ENCODE data around the gene SEC31B.

DNA sequence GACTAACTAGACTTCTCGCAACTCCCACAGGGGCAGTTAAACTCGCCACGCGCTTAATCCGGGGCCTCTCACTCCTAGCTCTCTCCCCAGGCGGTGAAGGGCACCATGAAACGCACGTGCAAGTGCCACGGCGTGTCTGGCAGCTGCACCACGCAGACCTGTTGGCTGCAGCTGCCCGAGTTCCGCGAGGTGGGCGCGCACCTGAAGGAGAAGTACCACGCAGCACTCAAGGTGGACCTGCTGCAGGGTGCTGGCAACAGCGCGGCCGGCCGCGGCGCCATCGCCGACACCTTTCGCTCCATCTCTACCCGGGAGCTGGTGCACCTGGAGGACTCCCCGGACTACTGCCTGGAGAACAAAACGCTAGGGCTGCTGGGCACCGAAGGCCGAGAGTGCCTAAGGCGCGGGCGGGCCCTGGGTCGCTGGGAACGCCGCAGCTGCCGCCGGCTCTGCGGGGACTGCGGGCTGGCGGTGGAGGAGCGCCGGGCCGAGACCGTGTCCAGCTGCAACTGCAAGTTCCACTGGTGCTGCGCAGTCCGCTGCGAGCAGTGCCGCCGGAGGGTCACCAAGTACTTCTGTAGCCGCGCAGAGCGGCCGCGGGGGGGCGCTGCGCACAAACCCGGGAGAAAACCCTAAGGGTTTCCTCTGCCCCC lies 37.4 kb downstream of the SEC31B start:
- TF ChIP-seq POLR2AphosphoS5 (IDR thresholded peaks at IDR 0.05; ENCODE audit: low read depth) (peak; percentile 40), JUNB (IDR thresholded peaks at IDR 0.05; ENCODE audit: unreplicated experiment) (no peak), EZH2 (IDR thresholded peaks at IDR 0.05; ENCODE audit: low read depth, unreplicated experiment) (no peak), EZH2phosphoT487 (IDR thresholded peaks at IDR 0.05; ENCODE audit: unreplicated experiment) (no peak), CREB1 (CRISPR knock-in tag; IDR thresholded peaks at IDR 0.05; ENCODE audit: low read depth) (no peak), STAT1 (IDR thresholded peaks at IDR 0.05; ENCODE audit: unreplicated experiment) (no peak), ZNF114 (CRISPR knock-in tag; IDR thresholded peaks at IDR 0.05) (no peak), ZNF331 (CRISPR knock-in tag; IDR thresholded peaks at IDR 0.05; ENCODE audit: low read depth) (no peak), NANOG (IDR thresholded peaks at IDR 0.05; ENCODE audit: borderline replicate concordance) (no peak)
- TF ChIP-seq, protein P1, sequence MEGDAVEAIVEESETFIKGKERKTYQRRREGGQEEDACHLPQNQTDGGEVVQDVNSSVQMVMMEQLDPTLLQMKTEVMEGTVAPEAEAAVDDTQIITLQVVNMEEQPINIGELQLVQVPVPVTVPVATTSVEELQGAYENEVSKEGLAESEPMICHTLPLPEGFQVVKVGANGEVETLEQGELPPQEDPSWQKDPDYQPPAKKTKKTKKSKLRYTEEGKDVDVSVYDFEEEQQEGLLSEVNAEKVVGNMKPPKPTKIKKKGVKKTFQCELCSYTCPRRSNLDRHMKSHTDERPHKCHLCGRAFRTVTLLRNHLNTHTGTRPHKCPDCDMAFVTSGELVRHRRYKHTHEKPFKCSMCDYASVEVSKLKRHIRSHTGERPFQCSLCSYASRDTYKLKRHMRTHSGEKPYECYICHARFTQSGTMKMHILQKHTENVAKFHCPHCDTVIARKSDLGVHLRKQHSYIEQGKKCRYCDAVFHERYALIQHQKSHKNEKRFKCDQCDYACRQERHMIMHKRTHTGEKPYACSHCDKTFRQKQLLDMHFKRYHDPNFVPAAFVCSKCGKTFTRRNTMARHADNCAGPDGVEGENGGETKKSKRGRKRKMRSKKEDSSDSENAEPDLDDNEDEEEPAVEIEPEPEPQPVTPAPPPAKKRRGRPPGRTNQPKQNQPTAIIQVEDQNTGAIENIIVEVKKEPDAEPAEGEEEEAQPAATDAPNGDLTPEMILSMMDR (conservative IDR thresholded peaks at IDR 0.05; ENCODE audit: low read depth in 2 of 2) = peak; percentile 80 to 87
- TF ChIP-seq, protein P2, sequence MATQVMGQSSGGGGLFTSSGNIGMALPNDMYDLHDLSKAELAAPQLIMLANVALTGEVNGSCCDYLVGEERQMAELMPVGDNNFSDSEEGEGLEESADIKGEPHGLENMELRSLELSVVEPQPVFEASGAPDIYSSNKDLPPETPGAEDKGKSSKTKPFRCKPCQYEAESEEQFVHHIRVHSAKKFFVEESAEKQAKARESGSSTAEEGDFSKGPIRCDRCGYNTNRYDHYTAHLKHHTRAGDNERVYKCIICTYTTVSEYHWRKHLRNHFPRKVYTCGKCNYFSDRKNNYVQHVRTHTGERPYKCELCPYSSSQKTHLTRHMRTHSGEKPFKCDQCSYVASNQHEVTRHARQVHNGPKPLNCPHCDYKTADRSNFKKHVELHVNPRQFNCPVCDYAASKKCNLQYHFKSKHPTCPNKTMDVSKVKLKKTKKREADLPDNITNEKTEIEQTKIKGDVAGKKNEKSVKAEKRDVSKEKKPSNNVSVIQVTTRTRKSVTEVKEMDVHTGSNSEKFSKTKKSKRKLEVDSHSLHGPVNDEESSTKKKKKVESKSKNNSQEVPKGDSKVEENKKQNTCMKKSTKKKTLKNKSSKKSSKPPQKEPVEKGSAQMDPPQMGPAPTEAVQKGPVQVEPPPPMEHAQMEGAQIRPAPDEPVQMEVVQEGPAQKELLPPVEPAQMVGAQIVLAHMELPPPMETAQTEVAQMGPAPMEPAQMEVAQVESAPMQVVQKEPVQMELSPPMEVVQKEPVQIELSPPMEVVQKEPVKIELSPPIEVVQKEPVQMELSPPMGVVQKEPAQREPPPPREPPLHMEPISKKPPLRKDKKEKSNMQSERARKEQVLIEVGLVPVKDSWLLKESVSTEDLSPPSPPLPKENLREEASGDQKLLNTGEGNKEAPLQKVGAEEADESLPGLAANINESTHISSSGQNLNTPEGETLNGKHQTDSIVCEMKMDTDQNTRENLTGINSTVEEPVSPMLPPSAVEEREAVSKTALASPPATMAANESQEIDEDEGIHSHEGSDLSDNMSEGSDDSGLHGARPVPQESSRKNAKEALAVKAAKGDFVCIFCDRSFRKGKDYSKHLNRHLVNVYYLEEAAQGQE (IDR thresholded peaks at IDR 0.05; ENCODE audit: unreplicated experiment) = no peak
- TF ChIP-seq, protein P3, sequence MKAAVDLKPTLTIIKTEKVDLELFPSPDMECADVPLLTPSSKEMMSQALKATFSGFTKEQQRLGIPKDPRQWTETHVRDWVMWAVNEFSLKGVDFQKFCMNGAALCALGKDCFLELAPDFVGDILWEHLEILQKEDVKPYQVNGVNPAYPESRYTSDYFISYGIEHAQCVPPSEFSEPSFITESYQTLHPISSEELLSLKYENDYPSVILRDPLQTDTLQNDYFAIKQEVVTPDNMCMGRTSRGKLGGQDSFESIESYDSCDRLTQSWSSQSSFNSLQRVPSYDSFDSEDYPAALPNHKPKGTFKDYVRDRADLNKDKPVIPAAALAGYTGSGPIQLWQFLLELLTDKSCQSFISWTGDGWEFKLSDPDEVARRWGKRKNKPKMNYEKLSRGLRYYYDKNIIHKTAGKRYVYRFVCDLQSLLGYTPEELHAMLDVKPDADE (IDR thresholded peaks at IDR 0.05) = no peak
